ENCODE results near the gene BABAM2.

BABAM2 gene

DNA sequence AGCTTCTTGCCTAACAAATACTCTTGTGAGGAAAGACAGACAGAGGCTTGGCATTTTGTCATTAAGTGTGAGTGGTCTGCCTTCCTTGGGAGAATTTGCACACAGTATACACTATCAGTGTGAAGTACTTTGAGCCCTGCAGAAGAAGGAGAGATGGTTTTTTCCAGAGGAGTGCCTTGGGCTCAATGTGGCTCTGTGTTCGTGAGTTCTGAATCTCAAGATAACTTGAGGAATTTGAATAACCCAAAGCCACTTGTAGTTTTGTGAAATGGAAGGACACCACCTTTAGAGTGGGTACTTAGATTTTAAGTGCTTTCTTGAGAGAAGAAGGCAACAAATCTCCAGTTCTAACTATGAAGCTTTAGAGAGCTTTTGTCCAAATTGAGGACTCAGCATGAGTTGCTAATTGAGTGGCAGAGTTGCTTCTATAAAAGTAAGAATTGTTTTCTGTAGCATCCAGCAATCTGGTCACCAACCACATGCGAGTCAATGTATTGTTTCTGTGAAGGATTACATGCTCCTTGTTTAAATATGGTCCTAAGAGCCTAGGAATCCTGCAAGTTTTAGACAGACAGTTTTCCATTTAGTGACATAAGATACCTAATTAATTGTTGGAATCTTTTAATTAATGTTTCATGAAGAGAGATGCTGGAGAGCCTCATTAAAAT is 68.3 kb downstream of the BABAM2 start:
- no peaks in the 10 kb centered on the region for H3F3A ChIP-seq (ENCODE audit: insufficient read depth)
- no peak for TF ChIP-seq EZH2phosphoT487 (conservative IDR thresholded peaks at IDR 0.05; ENCODE audit: low read length)
- TF ChIP-seq, protein P1, sequence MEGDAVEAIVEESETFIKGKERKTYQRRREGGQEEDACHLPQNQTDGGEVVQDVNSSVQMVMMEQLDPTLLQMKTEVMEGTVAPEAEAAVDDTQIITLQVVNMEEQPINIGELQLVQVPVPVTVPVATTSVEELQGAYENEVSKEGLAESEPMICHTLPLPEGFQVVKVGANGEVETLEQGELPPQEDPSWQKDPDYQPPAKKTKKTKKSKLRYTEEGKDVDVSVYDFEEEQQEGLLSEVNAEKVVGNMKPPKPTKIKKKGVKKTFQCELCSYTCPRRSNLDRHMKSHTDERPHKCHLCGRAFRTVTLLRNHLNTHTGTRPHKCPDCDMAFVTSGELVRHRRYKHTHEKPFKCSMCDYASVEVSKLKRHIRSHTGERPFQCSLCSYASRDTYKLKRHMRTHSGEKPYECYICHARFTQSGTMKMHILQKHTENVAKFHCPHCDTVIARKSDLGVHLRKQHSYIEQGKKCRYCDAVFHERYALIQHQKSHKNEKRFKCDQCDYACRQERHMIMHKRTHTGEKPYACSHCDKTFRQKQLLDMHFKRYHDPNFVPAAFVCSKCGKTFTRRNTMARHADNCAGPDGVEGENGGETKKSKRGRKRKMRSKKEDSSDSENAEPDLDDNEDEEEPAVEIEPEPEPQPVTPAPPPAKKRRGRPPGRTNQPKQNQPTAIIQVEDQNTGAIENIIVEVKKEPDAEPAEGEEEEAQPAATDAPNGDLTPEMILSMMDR (IDR thresholded peaks at IDR 0.05; ENCODE audit: insufficient read depth, low read length, poor library complexity, severe bottlenecking) = no peak
- no peaks in the 10 kb centered on the region for H3K9me3 ChIP-seq (ENCODE audit: insufficient read depth, low read length)
- H3K4me3 ChIP-seq (ENCODE audit: insufficient read depth, low read length, poor library complexity, severe bottlenecking) = no peak overlapping the region
- H3K36me3 ChIP-seq (ENCODE audit: low read length) = no peaks in the 10 kb centered on the region
- H3K9me2 ChIP-seq (replicated peaks; ENCODE audit: insufficient read depth, low read length) = no peaks in the 10 kb centered on the region
- H3K27ac ChIP-seq (ENCODE audit: low read depth, low read length) = no peak overlapping the region
- H3K4me2 ChIP-seq (ENCODE audit: low read depth, low read length, poor library complexity, severe bottlenecking) = no peak overlapping the region
- no peaks in the 10 kb centered on the region; the same call in 1 of the 2 replicates for H3K79me2 ChIP-seq (ENCODE audit: insufficient read depth, low read length)
- no peak overlapping the region for H3K9ac ChIP-seq (ENCODE audit: low read length)
- no peaks in the 10 kb centered on the region for H4K20me1 ChIP-seq (ENCODE audit: low read depth, low read length)
- no peaks in the 10 kb centered on the region for H3K27me3 ChIP-seq (ENCODE audit: low read length)
- no peak overlapping the region for H2AFZ ChIP-seq (ENCODE audit: low read depth, low read length, severe bottlenecking)

DNA sequence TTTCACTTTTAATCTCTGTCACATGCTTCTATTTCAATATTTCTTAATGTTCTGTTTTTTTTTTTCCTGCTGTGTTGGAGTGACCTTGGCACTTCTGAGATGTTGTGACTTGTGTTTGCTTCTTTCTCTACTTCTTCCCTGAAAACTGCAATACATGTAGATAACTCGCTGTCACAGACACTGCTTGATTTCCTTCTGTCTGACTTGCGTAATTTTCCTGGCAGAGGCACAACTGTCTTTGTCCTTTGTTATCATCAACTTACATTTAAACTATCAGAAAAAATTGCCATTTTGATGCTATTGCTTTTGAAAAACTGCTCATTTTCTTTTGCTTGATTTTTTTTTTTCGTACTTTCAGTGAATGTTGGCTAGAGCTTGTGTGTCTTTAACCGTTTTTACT is 69.0 kb downstream of the BABAM2 start:
- Histone ChIP-seq H3K79me2 (ENCODE audit: insufficient read depth, low read length) (no peaks in the 10 kb centered on the region; the same call in 1 of the 2 replicates), H3K27me3 (ENCODE audit: low read length) (no peaks in the 10 kb centered on the region), H2AFZ (ENCODE audit: low read depth, low read length, severe bottlenecking) (no peak overlapping the region), H3K36me3 (ENCODE audit: low read length) (no peaks in the 10 kb centered on the region), H3K4me2 (ENCODE audit: low read depth, low read length, poor library complexity, severe bottlenecking) (no peak overlapping the region), H3F3A (ENCODE audit: insufficient read depth) (no peaks in the 10 kb centered on the region), H3K9me3 (ENCODE audit: insufficient read depth, low read length) (no peaks in the 10 kb centered on the region), H4K20me1 (ENCODE audit: low read depth, low read length) (no peaks in the 10 kb centered on the region), H3K9ac (ENCODE audit: low read length) (no peak overlapping the region), H3K9me2 (replicated peaks; ENCODE audit: insufficient read depth, low read length) (no peaks in the 10 kb centered on the region), H3K27ac (ENCODE audit: low read depth, low read length) (no peak overlapping the region), H3K4me3 (ENCODE audit: insufficient read depth, low read length, poor library complexity, severe bottlenecking) (no peak overlapping the region)
- TF ChIP-seq, protein P1 (IDR thresholded peaks at IDR 0.05; ENCODE audit: insufficient read depth, low read length, poor library complexity, severe bottlenecking) = no peak
- no peak for TF ChIP-seq EZH2phosphoT487 (conservative IDR thresholded peaks at IDR 0.05; ENCODE audit: low read length)

DNA sequence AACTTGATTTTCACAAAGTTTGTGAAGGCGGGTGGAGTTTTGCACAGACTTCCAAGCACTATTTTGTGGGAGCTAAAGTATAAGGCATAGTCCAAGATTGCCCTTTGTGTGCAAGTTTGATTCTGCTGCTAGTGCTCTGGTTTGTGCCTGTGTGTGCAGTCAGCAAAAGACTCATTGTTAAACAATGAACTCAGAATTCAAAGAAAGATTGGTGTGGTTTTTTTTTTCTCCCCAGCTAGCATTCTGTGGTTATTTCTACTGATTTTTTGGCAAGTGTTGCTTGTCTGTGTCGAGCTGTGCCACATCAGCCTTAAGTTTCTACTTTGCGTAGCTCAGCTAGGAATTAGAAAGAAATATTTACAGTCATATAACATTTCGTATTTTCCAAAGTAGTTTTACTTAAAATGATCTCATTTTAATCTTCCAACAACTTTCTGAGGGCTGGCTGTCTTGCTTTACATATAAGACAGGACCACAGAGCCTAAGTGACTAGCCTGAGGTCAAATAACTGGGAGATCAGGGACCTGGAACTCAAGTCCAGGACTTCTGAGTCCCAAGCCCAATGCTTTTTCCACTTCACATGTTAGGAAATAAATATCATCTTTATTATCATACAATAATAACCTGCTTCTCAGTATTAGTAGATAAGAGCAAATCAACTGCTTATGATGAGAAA is 69.8 kb downstream of the BABAM2 start:
- H3K36me3 ChIP-seq (ENCODE audit: low read length) = no peaks in the 10 kb centered on the region
- H3K79me2 ChIP-seq (ENCODE audit: insufficient read depth, low read length) = no peaks in the 10 kb centered on the region; the same call in 1 of the 2 replicates
- H3K4me2 ChIP-seq (ENCODE audit: low read depth, low read length, poor library complexity, severe bottlenecking) = no peak overlapping the region
- H4K20me1 ChIP-seq (ENCODE audit: low read depth, low read length) = no peaks in the 10 kb centered on the region
- H3K27ac ChIP-seq (ENCODE audit: low read depth, low read length) = no peak overlapping the region
- no peak overlapping the region for H3K9ac ChIP-seq (ENCODE audit: low read length)
- H3K4me3 ChIP-seq (ENCODE audit: insufficient read depth, low read length, poor library complexity, severe bottlenecking) = no peak overlapping the region
- no peak overlapping the region for H2AFZ ChIP-seq (ENCODE audit: low read depth, low read length, severe bottlenecking)
- no peaks in the 10 kb centered on the region for H3K27me3 ChIP-seq (ENCODE audit: low read length)
- TF ChIP-seq, protein P1 (IDR thresholded peaks at IDR 0.05; ENCODE audit: insufficient read depth, low read length, poor library complexity, severe bottlenecking) = no peak
- no peak for TF ChIP-seq EZH2phosphoT487 (conservative IDR thresholded peaks at IDR 0.05; ENCODE audit: low read length)
- H3K9me3 ChIP-seq (ENCODE audit: insufficient read depth, low read length) = no peaks in the 10 kb centered on the region
- no peaks in the 10 kb centered on the region for H3F3A ChIP-seq (ENCODE audit: insufficient read depth)
- no peaks in the 10 kb centered on the region for H3K9me2 ChIP-seq (replicated peaks; ENCODE audit: insufficient read depth, low read length)

Measured in SU-DHL-6 (cell line).